A549 (cell line): Measurements from ENCODE around the gene PCDH12.

ENCODE experiments used
- JUNB ChIP-seq: fragments of >200 bp; sonication (Bioruptor Twin); formaldehyde crosslinking; IDR thresholded peaks from 2 replicates; pipeline ENCODE4 v1.6.1; 2016
- TF ChIP-seq, protein P1 (sequence below): IDR thresholded peaks from 2 replicates; pipeline ENCODE4 v1.6.1; 2012
- TF ChIP-seq, protein P2 (sequence below): fragments of 200-600 bp; sonication (generic); IDR thresholded peaks from 2 replicates; pipeline ENCODE4 v1.6.1; 2016; ENCODE audit warnings: antibody characterized with exemption, mild to moderate bottlenecking, moderate library complexity

DNA sequence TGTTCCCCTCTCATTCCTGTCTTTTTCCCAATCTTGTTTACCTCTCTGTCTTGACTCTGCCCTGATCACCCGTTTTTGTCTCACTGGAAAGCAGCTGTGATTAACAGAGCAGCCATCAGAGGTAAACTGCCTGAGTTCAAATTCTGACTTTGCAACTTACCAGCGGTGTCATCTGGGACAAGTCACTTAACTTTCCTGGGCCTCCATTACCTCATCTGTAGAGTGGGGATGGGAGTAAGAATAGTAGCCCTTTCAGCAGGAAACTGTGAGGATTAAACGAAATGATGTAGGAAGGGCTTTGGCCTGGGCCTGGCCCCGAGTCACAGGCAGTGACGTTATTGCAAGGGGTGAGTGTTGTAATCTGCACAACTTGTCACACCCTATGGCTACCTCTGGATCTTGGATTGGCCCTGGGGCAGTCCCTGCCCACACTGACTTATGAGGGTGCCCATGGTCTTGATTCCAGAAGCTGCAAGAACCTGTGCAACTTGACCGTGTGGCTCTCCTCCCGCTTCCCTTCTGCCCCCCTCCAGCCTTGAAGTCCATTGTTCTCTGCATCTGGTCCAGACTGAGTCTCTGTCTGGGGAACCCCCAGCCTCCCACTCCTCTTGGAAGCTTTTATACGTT is 657 bp upstream of the PCDH12 start:
- TF ChIP-seq, protein P1, sequence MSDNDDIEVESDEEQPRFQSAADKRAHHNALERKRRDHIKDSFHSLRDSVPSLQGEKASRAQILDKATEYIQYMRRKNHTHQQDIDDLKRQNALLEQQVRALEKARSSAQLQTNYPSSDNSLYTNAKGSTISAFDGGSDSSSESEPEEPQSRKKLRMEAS, result no peak
- TF ChIP-seq JUNB, result no peak
- TF ChIP-seq, protein P2, sequence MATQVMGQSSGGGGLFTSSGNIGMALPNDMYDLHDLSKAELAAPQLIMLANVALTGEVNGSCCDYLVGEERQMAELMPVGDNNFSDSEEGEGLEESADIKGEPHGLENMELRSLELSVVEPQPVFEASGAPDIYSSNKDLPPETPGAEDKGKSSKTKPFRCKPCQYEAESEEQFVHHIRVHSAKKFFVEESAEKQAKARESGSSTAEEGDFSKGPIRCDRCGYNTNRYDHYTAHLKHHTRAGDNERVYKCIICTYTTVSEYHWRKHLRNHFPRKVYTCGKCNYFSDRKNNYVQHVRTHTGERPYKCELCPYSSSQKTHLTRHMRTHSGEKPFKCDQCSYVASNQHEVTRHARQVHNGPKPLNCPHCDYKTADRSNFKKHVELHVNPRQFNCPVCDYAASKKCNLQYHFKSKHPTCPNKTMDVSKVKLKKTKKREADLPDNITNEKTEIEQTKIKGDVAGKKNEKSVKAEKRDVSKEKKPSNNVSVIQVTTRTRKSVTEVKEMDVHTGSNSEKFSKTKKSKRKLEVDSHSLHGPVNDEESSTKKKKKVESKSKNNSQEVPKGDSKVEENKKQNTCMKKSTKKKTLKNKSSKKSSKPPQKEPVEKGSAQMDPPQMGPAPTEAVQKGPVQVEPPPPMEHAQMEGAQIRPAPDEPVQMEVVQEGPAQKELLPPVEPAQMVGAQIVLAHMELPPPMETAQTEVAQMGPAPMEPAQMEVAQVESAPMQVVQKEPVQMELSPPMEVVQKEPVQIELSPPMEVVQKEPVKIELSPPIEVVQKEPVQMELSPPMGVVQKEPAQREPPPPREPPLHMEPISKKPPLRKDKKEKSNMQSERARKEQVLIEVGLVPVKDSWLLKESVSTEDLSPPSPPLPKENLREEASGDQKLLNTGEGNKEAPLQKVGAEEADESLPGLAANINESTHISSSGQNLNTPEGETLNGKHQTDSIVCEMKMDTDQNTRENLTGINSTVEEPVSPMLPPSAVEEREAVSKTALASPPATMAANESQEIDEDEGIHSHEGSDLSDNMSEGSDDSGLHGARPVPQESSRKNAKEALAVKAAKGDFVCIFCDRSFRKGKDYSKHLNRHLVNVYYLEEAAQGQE, result no peak
